DMS153 treated with DMSO at 0.1 percent for 48 hours (cell line): ENCODE results near the gene C1QTNF1.

Experiments used
- DNase-seq: peaks from one replicate; lab custom pipeline; 2025; ENCODE audit not compliant: unreplicated experiment; lab: John Stamatoyannopoulos, UW

C1QTNF1 gene

DNA sequence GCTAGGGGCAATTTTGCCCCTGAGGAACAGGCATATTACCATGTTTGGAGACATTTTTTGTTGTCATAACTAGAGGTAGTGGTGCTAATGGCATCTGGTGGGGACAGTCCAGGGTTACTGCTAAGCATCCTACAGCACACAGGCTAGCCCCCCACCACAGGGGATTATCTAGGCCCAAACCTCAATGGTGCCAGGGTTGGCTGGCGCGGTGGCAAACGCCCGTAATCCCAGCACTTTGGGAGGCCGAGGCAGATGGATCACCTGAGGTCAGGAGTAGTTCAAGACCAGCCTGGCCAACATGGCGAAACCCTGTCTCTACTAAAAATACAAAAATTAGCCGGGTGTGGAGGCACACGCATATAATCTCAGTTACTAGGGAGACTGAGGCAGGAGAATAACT, 15.2 kb downstream of the C1QTNF1 start:
- no peak for DNase-seq

DNA sequence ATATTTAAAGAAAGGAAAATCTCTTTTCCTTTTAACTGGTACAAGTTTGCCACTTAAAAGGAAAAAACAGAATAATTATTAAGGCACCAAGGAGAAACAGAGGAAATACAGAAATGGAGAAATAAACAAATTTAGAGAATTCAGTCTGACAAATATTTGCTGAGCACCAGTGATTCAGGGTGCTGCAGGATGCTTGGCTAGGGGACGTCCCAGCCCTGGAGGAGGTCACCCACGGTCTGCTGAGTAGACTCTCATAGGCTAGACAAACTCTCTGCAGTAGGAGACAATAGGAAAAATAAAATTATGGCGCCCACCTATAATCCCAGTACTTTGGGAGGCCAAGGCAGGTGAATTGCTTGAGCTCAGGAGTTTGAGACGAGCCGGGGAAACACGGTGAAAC, 15.9 kb downstream of the C1QTNF1 start:
- no peak for DNase-seq

DNA sequence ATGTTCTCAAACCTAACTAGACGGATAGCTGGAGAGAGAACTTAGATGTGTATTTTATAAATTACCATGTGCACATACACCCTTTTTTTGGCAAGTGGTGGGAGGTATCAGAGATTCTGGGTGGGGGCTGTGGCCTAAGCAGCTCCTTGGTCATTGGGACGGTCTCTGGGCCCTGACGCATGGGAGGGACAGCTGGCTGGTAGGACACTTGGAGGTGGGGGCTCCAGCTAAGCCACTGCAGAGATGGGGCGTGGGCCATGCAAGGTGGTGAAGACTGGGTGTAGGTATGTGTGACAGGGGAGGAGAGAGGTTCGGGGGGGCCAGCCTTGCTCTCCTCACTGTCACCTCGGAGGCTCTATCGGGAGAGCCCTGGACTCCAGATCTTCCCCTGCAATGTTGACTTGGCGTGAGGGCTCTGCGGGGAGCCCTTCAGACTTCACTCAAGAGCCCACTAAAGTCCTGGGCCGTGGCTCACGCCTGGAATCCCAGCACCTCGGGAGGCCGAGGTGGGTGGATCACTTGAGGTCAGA, 17.1 kb downstream of the C1QTNF1 start:
- no peak for DNase-seq

GRCh38 chr17:79041723-79042420, 17.9 kb downstream of the C1QTNF1 start:
- no peak for DNase-seq

GRCh38 chr17:79042421-79043190, 18.6 kb downstream of the C1QTNF1 start:
- DNase-seq: peak; percentile 49

DNA sequence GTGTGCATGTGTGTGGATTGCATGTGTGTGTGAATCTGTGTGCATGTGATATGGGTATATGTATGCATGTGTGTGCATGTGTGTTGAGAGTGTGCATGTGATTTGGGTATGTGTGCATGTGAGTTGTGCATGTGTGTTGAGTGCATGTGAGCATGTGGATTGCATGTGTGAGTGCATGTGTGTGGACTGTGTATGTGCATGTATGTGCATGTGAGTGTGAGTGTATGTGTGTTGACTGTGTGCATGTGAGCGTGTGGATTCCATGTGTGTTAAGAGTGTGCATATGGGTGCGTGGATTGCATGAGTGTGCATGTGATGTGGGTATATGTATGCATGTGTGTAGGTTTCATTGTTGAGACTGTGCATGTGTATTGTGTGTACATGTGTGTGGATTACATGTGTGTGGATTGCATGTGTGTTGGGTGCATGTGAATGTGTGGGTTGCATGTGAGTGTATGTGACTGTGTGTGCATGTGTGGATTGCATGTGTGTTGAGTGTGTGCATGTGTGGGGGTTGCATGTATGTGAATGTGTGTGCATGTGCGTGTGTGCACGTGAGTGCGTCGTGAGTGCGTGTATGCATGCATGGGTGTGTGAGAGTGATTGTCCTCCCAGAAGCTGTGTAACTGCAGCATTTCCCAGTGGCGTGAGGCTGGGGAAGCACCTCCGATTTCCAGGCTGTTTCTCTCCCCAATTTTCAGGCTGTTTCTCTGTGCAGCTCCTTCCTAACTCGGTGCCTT, 19.4 kb downstream of the C1QTNF1 start:
- DNase-seq: no peak

- DNase-seq: no peak
Observed at GRCh38 chr17:79043931-79044320, 20.0 kb downstream of the C1QTNF1 start.

DNA sequence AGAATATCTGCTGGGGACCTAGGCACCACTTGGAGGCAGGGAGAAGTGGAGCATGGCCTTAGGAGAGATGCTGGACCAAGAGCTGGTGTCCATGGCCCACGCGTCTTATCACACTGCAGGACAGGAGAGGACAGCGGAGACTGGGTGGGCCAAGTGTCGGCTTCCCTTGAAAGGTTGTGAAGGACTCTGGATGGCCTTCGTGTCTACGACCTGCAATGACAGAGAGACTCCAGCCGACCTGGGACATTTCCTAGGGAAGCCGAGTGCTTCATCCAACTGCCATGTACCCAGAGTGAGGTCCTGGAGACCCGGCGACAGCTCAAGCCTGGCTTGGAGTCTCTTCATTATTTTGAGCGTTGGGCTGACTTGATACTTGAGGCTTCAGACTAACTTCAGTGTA, 20.5 kb downstream of the C1QTNF1 start:
- no peak for DNase-seq

DNA sequence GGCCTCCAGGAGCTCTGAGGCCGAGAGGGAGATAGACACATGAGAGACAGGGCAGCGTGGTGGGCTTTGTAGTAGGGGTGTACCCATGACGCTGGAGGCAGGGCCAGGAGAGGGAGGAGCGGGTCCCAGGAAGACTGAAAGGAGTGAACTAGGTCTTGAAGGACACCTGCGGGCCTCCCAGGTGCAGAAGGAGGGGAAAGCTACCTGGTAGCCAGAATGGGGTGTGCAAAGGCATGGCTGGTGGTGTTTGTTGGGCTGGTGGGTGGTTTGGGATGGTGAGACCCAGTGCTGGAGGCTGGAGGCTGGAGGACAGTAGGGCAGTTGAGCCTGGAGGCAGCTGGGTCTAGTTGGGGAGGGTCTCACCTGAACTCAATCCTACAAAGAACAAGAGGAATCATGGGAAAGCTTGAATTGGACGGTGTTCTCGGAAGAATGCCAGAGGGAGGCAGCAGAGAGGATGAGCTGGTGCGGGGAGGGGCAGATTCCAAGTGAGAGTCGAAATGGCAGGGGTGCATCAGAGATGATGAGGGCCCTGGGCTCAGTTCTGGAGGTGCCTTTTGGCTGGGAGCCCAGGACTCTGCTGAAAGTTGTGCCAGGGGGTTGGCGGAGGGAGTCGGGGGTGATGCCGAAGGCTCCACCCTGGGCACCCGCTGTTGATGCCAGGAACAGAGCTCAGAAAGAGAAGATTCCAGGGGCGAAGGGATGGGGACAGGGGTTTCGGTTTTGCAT, 21.2 kb downstream of the C1QTNF1 start:
- DNase-seq: no peak

- DNase-seq: peak; percentile 56
Observed at GRCh38 chr17:79045842-79046196, 21.9 kb downstream of the C1QTNF1 start.

GRCh38 chr17:79046197-79046915, 22.4 kb downstream of the C1QTNF1 start:
- no peak for DNase-seq

DNA sequence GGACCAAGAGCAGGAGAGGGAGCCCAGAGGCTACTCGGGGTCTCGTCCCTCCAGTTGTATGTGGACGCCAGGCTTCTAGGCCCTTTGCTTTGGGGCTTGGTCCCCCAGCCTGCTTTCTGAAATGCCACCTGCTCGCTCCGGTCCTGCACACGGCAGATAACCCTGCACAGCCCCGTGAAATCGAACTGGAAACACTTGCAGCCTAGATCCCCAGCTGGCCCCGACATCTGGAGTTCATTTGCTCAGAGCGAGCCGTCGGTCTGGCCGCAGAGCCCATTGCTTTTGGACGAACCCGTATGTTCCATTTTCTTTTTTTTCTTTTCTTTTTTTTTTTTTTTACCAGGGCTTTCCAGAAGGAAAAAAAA, 22.9 kb downstream of the C1QTNF1 start:
- no peak for DNase-seq

GRCh38 chr17:79047291-79047920, 23.4 kb downstream of the C1QTNF1 start:
- no peak for DNase-seq

DNA sequence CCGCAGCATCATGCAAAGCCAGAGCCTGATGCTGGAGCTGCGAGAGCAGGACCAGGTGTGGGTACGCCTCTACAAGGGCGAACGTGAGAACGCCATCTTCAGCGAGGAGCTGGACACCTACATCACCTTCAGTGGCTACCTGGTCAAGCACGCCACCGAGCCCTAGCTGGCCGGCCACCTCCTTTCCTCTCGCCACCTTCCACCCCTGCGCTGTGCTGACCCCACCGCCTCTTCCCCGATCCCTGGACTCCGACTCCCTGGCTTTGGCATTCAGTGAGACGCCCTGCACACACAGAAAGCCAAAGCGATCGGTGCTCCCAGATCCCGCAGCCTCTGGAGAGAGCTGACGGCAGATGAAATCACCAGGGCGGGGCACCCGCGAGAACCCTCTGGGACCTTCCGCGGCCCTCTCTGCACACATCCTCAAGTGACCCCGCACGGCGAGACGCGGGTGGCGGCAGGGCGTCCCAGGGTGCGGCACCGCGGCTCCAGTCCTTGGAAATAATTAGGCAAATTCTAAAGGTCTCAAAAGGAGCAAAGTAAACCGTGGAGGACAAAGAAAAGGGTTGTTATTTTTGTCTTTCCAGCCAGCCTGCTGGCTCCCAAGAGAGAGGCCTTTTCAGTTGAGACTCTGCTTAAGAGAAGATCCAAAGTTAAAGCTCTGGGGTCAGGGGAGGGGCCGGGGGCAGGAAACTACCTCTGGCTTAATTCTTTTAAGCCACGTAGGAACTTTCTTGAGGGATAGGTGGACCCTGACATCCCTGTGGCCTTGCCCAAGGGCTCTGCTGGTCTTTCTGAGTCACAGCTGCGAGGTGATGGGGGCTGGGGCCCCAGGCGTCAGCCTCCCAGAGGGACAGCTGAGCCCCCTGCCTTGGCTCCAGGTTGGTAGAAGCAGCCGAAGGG, 24.2 kb downstream of the C1QTNF1 start:
- DNase-seq: no peak

GRCh38 chr17:79048826-79049755, 25.1 kb downstream of the C1QTNF1 start:
- DNase-seq: no peak

DNA sequence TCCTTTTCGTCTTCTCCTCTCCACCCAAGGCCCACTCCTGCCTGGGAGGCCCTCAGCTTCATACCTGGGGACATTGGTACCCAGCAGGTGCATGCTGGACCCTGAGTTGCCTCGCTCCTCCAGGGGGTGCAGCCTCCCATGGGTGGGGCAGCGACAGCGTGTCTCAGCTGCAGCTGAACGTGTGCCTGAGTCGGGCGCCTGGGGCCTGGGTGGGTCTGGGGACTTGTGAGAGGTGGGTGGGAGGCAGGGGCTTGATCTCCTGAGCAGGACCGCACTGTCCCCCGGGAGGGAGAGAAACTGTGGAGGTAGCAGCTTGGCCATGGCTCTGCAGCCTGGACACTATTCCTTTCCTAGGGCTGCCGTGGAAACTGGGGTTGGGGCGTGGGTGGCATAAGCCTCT, 25.9 kb downstream of the C1QTNF1 start:
- no peak for DNase-seq

DNA sequence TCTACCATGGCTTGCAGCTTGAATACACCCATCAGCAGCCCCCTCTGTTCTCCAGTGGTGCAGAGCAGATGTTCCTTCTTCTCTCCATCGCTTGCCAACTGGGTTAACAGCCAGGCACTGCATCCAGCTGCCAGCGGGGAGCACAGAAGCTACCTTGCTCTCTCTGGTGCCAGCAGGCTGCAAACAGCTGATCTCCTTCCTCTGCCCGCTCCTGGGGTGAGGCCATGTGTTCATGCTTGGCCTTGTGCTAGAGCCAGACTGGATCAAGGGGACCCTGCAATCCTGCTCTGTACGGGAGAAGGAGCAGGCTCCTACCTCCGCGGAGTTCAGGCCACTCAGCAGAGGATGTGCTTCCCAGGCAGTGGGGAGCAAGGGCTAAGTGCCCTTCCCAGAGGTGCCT, 26.6 kb downstream of the C1QTNF1 start:
- DNase-seq: no peak

- DNase-seq: no peak
Observed at GRCh38 chr17:79051306-79051705, 27.3 kb downstream of the C1QTNF1 start.
